Femur (tissue), 1 donor: Measurements from ENCODE around the gene NUDC.

Experiments used
- DNase-seq: peaks from one replicate; pipeline ENCODE4 v3.0.0-alpha.2; 2017

NUDC gene

DNA sequence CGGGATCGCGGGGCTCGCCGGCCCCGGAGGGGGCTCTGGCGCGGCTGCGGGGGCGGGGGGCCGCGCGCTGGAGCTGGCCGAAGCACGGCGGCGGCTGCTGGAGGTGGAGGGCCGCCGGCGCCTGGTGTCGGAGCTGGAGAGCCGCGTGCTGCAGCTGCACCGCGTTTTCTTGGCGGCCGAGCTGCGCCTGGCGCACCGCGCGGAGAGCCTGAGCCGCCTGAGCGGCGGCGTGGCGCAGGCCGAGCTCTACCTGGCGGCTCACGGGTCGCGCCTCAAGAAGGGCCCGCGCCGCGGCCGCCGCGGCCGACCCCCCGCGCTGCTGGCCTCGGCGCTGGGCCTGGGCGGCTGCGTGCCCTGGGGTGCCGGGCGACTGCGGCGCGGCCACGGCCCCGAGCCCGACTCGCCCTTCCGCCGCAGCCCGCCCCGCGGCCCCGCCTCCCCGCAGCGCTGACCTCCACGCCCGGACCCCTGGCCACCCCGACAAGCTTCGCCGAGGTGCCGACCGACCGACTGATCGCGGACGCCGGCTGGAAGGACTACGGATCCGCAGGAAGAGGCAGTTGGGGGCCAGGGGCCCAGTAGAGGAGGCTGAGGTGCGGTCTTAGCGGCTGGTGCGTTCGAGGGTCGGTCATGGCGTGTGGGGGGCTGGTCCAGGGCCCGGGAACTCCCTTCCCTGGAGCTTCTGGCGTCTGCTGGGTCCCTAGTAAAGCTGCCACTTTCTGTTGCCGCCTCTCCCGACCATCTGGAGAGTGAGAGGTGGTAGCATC lies 72.7 kb downstream of the NUDC start:
- no peak for DNase-seq

GRCh38 chr1:26994787-26995517 lies 73.4 kb downstream of the NUDC start:
- DNase-seq: no peak

- no peak for DNase-seq
Observed at GRCh38 chr1:26996024-26996423, 74.5 kb downstream of the NUDC start.
